Testis (tissue), 2 donors: ENCODE data around the gene OSBPL8.

ENCODE experiments used
- POLR2A ChIP-seq: fragments of 450-650 bp; IDR thresholded peaks from one replicate; pipeline ENCODE4 v1.6.1; 2017; ENCODE audit warnings: antibody characterized with exemption, mild to moderate bottlenecking, moderate library complexity
- TF ChIP-seq, protein P1 (sequence below), 3 experiments: fragments of 450-650 bp in 2 of 3; fragments of 200-600 bp in 1 of 3; sonication (generic) in 1 of 3; IDR thresholded peaks; one replicate each; pipeline ENCODE4 v1.5.1; 2016 to 2019; ENCODE audit warnings: antibody characterized with exemption in 3 of 3, mild to moderate bottlenecking in 2 of 3, moderate library complexity in 1 of 3

DNA sequence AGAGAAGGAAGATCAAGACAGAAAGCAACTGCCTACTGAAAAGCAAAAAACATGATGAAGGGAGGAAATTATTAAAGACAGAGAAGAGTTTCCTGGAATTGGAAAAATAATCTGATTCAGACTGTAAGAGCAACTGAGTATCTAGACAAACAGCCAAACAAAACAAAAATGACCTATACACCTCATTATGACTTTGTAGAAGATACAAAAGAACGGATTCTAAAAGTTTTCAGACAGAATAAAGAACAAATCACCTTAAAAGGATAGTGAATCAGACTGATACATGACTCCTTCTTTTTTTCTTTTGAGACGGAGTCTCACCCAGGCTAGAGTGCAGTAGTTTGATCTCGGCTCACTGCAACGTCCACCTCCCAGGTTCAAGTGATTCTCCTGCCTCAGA lies 10.4 kb downstream of the OSBPL8 start:
- TF ChIP-seq POLR2A = no peak
- TF ChIP-seq, protein P1, sequence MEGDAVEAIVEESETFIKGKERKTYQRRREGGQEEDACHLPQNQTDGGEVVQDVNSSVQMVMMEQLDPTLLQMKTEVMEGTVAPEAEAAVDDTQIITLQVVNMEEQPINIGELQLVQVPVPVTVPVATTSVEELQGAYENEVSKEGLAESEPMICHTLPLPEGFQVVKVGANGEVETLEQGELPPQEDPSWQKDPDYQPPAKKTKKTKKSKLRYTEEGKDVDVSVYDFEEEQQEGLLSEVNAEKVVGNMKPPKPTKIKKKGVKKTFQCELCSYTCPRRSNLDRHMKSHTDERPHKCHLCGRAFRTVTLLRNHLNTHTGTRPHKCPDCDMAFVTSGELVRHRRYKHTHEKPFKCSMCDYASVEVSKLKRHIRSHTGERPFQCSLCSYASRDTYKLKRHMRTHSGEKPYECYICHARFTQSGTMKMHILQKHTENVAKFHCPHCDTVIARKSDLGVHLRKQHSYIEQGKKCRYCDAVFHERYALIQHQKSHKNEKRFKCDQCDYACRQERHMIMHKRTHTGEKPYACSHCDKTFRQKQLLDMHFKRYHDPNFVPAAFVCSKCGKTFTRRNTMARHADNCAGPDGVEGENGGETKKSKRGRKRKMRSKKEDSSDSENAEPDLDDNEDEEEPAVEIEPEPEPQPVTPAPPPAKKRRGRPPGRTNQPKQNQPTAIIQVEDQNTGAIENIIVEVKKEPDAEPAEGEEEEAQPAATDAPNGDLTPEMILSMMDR (IDR thresholded peaks at IDR 0.05) = no peak
